ENCODE results near the gene SPATC1L. TPM values are rescaled to one million over a fixed set of nuclear protein-coding genes. Genes with fewer than 3 reads are reported as not detected.
"Not testable (repeated sequence)": the region's sequence is repeated elsewhere in the genome, so short reads cannot be mapped to it uniquely, and the experiment has no call there.

The SPATC1L gene
- total RNA-seq, 1 experiment from 2014 or later, result 12.7 TPM

- DNase-seq (ENCODE audit: low spot score), result not testable (repeated sequence)
These were observed 16.9 kb upstream of the SPATC1L start for GRCh38 chr21:46200877-46201803.

- DNase-seq (ENCODE audit: low spot score), result no peak
These were observed 15.4 kb upstream of the SPATC1L start for GRCh38 chr21:46199436-46200373.

- no peak for DNase-seq (ENCODE audit: low spot score)
These were observed 12.5 kb upstream of the SPATC1L start for GRCh38 chr21:46196733-46197132.

GRCh38 chr21:46195595-46196195, 11.4 kb upstream of the SPATC1L start:
- no peak for DNase-seq (ENCODE audit: low spot score)

GRCh38 chr21:46194374-46195334, 10.4 kb upstream of the SPATC1L start:
- DNase-seq (ENCODE audit: low spot score), result no peak

GRCh38 chr21:46193829-46194373, 9.6 kb upstream of the SPATC1L start:
- no peak for DNase-seq (ENCODE audit: low spot score)

GRCh38 chr21:46191686-46192575, 7.7 kb upstream of the SPATC1L start:
- DNase-seq (ENCODE audit: low spot score), result no peak

- no peak for DNase-seq (ENCODE audit: low spot score)
These were observed 7.0 kb upstream of the SPATC1L start for GRCh38 chr21:46191257-46191685.

GRCh38 chr21:46190491-46191131, 6.4 kb upstream of the SPATC1L start:
- no peak for DNase-seq (ENCODE audit: low spot score)

- DNase-seq (ENCODE audit: low spot score), result no peak
These were observed 5.8 kb upstream of the SPATC1L start for GRCh38 chr21:46189959-46190490.

- no peak for DNase-seq (ENCODE audit: low spot score)
These were observed 5.1 kb upstream of the SPATC1L start for GRCh38 chr21:46189213-46189958.

GRCh38 chr21:46188226-46189212, 4.3 kb upstream of the SPATC1L start:
- DNase-seq (ENCODE audit: low spot score), result peak; percentile 29

- no peak for DNase-seq (ENCODE audit: low spot score)
These were observed 3.6 kb upstream of the SPATC1L start for GRCh38 chr21:46187814-46188213.

- DNase-seq (ENCODE audit: low spot score), result no peak
These were observed 3.0 kb upstream of the SPATC1L start for GRCh38 chr21:46187261-46187660.

- DNase-seq (ENCODE audit: low spot score), result no peak
These were observed 1.5 kb upstream of the SPATC1L start for GRCh38 chr21:46185716-46186115.
